IMR-90 (cell line): ENCODE data around the gene PTPN13. TPM values are rescaled to one million over a fixed set of nuclear protein-coding genes. Genes with fewer than 3 reads are reported as not detected.

Source experiments
- ATAC-seq: fragments of 200-7000 bp; cut with Tn5 transposase; 2 replicates; pipeline ENCODE4 v1.9.1; 2020; ENCODE audit warnings: low read depth, mild to moderate bottlenecking, moderate library complexity
- BruUV-seq: library from RNA; stranded (reverse); fragments of 400-500 nt; replicated peaks from 2 replicates; lab custom pipeline; 2021; lab: Mats Ljungman, UMichigan
- CTCF ChIA-PET: fragments of 300-600 bp; formaldehyde crosslinking; extraction: SDS; loops from one replicate; lab custom pipeline; 2021; ENCODE audit warnings: antibody characterized with exemption; lab: Yijun Ruan, JAX
- POLR2A ChIA-PET: fragments of 300-600 bp; sonication (Branson Sonifier 250); formaldehyde crosslinking; loops from one replicate; lab custom pipeline; 2022; ENCODE audit warnings: antibody characterized with exemption; ENCODE audit not compliant: unreplicated experiment; lab: Charles Lee
- DNase-seq: peaks from one replicate; pipeline ENCODE4 v3.0.0; 2013
- H2AFZ ChIP-seq: replicated peaks from 2 replicates; pipeline ENCODE3; 2013; ENCODE audit warnings: low read length, mild to moderate bottlenecking; ENCODE audit not compliant: poor library complexity
- H2AK5ac ChIP-seq: 2 replicates; pipeline ENCODE4 v1.6.1; 2013; ENCODE audit warnings: low read depth, low read length, inconsistent platforms
- H2AK9ac ChIP-seq: replicated peaks from 2 replicates; pipeline ENCODE3; 2013; ENCODE audit warnings: mild to moderate bottlenecking, low read depth, low read length, moderate library complexity; ENCODE audit not compliant: poor library complexity
- H2BK120ac ChIP-seq: 2 replicates; pipeline ENCODE4 v1.6.1; 2013; ENCODE audit warnings: low read depth, low read length, inconsistent platforms
- H2BK15ac ChIP-seq: 3 replicates; pipeline ENCODE4 v1.6.1; 2013; ENCODE audit warnings: low read depth, low read length, inconsistent platforms
- H2BK20ac ChIP-seq: 2 replicates; pipeline ENCODE4 v1.6.1; 2013; ENCODE audit warnings: low read depth, mild to moderate bottlenecking, inconsistent platforms, low read length, moderate library complexity
- H2BK5ac ChIP-seq: 2 replicates; pipeline ENCODE4 v1.6.1; 2013; ENCODE audit warnings: mild to moderate bottlenecking, low read depth, low read length, inconsistent platforms; ENCODE audit not compliant: poor library complexity, severe bottlenecking
- H3K14ac ChIP-seq: replicated peaks from 2 replicates; pipeline ENCODE4 v1.6.1; 2013; ENCODE audit warnings: low read depth, low read length, inconsistent platforms
- H3K18ac ChIP-seq: 2 replicates; pipeline ENCODE4 v1.6.1; 2013; ENCODE audit warnings: low read depth, low read length, control low read depth
- H3K23ac ChIP-seq: 2 replicates; pipeline ENCODE4 v1.6.1; 2013; ENCODE audit warnings: low read depth, low read length, inconsistent platforms
- H3K27ac ChIP-seq: 2 replicates; pipeline ENCODE4 v1.5.1; 2013; ENCODE audit warnings: mild to moderate bottlenecking, control low read depth, low read length; ENCODE audit not compliant: insufficient read depth
- H3K27me3 ChIP-seq: 2 replicates; pipeline ENCODE4 v1.6.1; 2013; ENCODE audit warnings: low read length; ENCODE audit not compliant: control insufficient read depth, insufficient read depth
- H3K36me3 ChIP-seq: 2 replicates; pipeline ENCODE4 v1.6.1; 2013; ENCODE audit warnings: low read length, mixed read lengths; ENCODE audit not compliant: control insufficient read depth, insufficient read depth
- H3K4ac ChIP-seq: 2 replicates; pipeline ENCODE4 v1.6.1; 2013; ENCODE audit warnings: low read depth, low read length, inconsistent platforms
- H3K4me1 ChIP-seq: 2 replicates; pipeline ENCODE4 v1.6.1; 2013; ENCODE audit warnings: low read length, mixed read lengths; ENCODE audit not compliant: control insufficient read depth, insufficient read depth
- H3K4me2 ChIP-seq: 2 replicates; pipeline ENCODE4 v1.6.1; 2013; ENCODE audit warnings: low read depth, mild to moderate bottlenecking, control low read depth, low read length, moderate library complexity
- H3K4me3 ChIP-seq: 2 replicates; pipeline ENCODE4 v1.5.1; 2013; ENCODE audit warnings: low read depth, mild to moderate bottlenecking, control low read depth, low read length, moderate library complexity; ENCODE audit not compliant: insufficient read depth
- H3K56ac ChIP-seq: 2 replicates; pipeline ENCODE4 v1.6.1; 2013; ENCODE audit warnings: low read length, inconsistent platforms; ENCODE audit not compliant: insufficient read depth; ENCODE audit errors: extremely low read depth
- H3K79me1 ChIP-seq, 2 experiments: 2 replicates each; pipeline ENCODE4 v1.6.1; 2013; ENCODE audit warnings: low read length in 2 of 2, inconsistent platforms in 1 of 2, low read depth in 1 of 2
- H3K9ac ChIP-seq: 2 replicates; pipeline ENCODE4 v1.6.1; 2013; ENCODE audit warnings: low read depth, low read length, control low read depth
- H3K9me1 ChIP-seq: 2 replicates; pipeline ENCODE4 v1.6.1; 2013; ENCODE audit warnings: low read length, inconsistent platforms; ENCODE audit not compliant: insufficient read depth
- H3K9me3 ChIP-seq: 2 replicates; pipeline ENCODE4 v1.6.1; 2013; ENCODE audit warnings: low read length; ENCODE audit not compliant: control insufficient read depth, insufficient read depth
- H4K20me1 ChIP-seq: 2 replicates; pipeline ENCODE4 v1.6.1; 2013; ENCODE audit warnings: low read length, inconsistent platforms; ENCODE audit not compliant: insufficient read depth
- H4K5ac ChIP-seq: 2 replicates; pipeline ENCODE4 v1.6.1; 2013; ENCODE audit warnings: mild to moderate bottlenecking, low read depth, low read length, control low read depth
- H4K8ac ChIP-seq, 2 experiments: 2 replicates each; pipeline ENCODE4 v1.6.1; 2013; ENCODE audit warnings: low read depth in 2 of 2, low read length in 2 of 2, control low read depth in 1 of 2, inconsistent platforms in 1 of 2
- H4K91ac ChIP-seq: 2 replicates; pipeline ENCODE4 v1.6.1; 2013; ENCODE audit warnings: low read depth, low read length, inconsistent platforms; ENCODE audit not compliant: insufficient read depth
- BHLHE40 ChIP-seq: fragments of 150-350 bp; IDR thresholded peaks from 2 replicates; pipeline ENCODE4 v1.6.1; 2016; ENCODE audit warnings: mild to moderate bottlenecking, low read depth, low read length
- CEBPB ChIP-seq: IDR thresholded peaks from 2 replicates; pipeline ENCODE4 v1.6.1; 2012; ENCODE audit warnings: low read depth, low read length, improper control_type of control experiment
- CHD1 ChIP-seq: IDR thresholded peaks from 2 replicates; pipeline ENCODE4 v1.6.1; 2012; ENCODE audit warnings: low read depth, low read length, improper control_type of control experiment
- CTCF ChIP-seq: conservative IDR thresholded peaks from 2 replicates; pipeline ENCODE4 v1.5.1; 2012; ENCODE audit warnings: mild to moderate bottlenecking, low read depth, low read length, improper control_type of control experiment
- FOS ChIP-seq: fragments of 150-350 bp; IDR thresholded peaks from 2 replicates; pipeline ENCODE4 v1.6.1; 2016; ENCODE audit warnings: low read depth, low read length
- MAFK ChIP-seq: IDR thresholded peaks from 2 replicates; pipeline ENCODE4 v1.6.1; 2012; ENCODE audit warnings: low read depth, low read length, improper control_type of control experiment
- MAZ ChIP-seq: IDR thresholded peaks from 2 replicates; pipeline ENCODE4 v1.6.1; 2012; ENCODE audit warnings: low read depth, mild to moderate bottlenecking, low read length, improper control_type of control experiment, moderate library complexity, borderline replicate concordance
- MXI1 ChIP-seq: IDR thresholded peaks from 2 replicates; pipeline ENCODE4 v1.6.1; 2012; ENCODE audit warnings: low read depth, mild to moderate bottlenecking, low read length, moderate library complexity, borderline replicate concordance
- NFE2L2 ChIP-seq: fragments of 150-350 bp; IDR thresholded peaks from 2 replicates; pipeline ENCODE4 v1.6.1; 2016; ENCODE audit warnings: low read depth, mild to moderate bottlenecking, low read length
- POLR2A ChIP-seq: IDR thresholded peaks from 2 replicates; pipeline ENCODE4 v1.6.1; 2012; ENCODE audit warnings: mild to moderate bottlenecking, low read depth, low read length
- RAD21 ChIP-seq: IDR thresholded peaks from 2 replicates; pipeline ENCODE4 v1.6.1; 2012; ENCODE audit warnings: low read length, improper control_type of control experiment
- RCOR1 ChIP-seq: IDR thresholded peaks from 2 replicates; pipeline ENCODE4 v1.6.1; 2012; ENCODE audit warnings: mild to moderate bottlenecking, low read length, improper control_type of control experiment; ENCODE audit not compliant: insufficient replicate concordance
- RFX5 ChIP-seq: IDR thresholded peaks from 2 replicates; pipeline ENCODE4 v1.8.0; 2012; ENCODE audit warnings: low read depth, mild to moderate bottlenecking, low read length, moderate library complexity
- SMC3 ChIP-seq: fragments of 150-350 bp; IDR thresholded peaks from 2 replicates; pipeline ENCODE4 v1.6.1; 2016; ENCODE audit warnings: low read depth, mild to moderate bottlenecking, antibody characterized with exemption, low read length, moderate library complexity
- USF2 ChIP-seq: fragments of 150-350 bp; IDR thresholded peaks from 2 replicates; pipeline ENCODE4 v1.6.1; 2017; ENCODE audit warnings: mild to moderate bottlenecking, antibody characterized with exemption, low read length, low read depth
- dilution Hi-C: fragments of 300-500 bp; cut with HindIII; formaldehyde crosslinking; loops from one replicate; pipeline ENCODE4 v1.14.3; 2018; ENCODE audit warnings: low sequenced_read_pairs; ENCODE audit not compliant: unreplicated experiment
- in situ Hi-C: fragments of 300-500 bp; cut with MboI; formaldehyde crosslinking; loops from 3 replicates; pipeline ENCODE4 v1.14.3; 2019; ENCODE audit warnings: low sequenced_read_pairs, inconsistent platforms, mixed read lengths
- intact Hi-C: fragments of 100-400 bp; cut with micrococcal nuclease; formaldehyde crosslinking; loops from 2 replicates; pipeline ENCODE4 v1.10.0; 2022
- polyA plus RNA-seq, 3 experiments: library from polyadenylated mRNA; depleted of rRNA; stranded (reverse); fragments of >200 nt; gene quantifications; 2 replicates each; pipeline ENCODE4 v1.2.3, GENCODE V29; 2012; ENCODE audit warnings: low replicate concordance in 1 of 3
- total RNA-seq: library from RNA; depleted of rRNA; stranded (reverse); fragments of >200 nt; gene quantifications from 2 replicates; pipeline ENCODE4 v1.2.3, GENCODE V29; 2012
- TF ChIP-seq, protein P1 (sequence below): fragments of 150-350 bp; IDR thresholded peaks from 2 replicates; pipeline ENCODE4 v1.6.1; 2016; ENCODE audit warnings: low read depth, mild to moderate bottlenecking, low read length, moderate library complexity, borderline replicate concordance

Gene PTPN13
- total and polyA plus RNA-seq, 2 of the 4 experiments (the other 2 are of a cell fraction) = 7.7 to 29.0 TPM

DNA sequence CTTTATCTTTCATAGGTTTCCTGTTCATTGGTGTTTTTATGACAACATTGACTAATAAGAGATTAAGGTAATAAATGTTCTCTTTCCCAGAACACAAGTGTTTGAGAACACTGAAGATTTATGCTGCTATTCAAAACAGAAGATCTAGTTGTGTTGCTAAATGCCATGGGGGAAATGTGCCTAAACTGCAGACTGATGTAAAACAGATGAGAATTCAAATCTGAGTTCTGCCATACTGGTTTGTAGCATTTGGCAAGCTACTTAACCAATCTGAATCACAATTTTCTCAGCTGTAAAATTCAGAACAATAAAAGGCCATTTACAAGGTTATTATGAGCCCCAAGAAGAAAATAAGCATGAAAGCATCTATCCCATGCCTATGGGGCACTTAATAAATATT lies 252.8 kb downstream of the PTPN13 start:
- Histone ChIP-seq H3K4ac (no peak overlapping the region), H3K27me3 (no peaks in the 10 kb centered on the region), H3K9ac (no peak overlapping the region), H2BK15ac (no peak overlapping the region), H3K18ac (no peak overlapping the region), H3K14ac (no peak overlapping the region), H3K27ac (no peak overlapping the region), H3K36me3 (no peaks in the 10 kb centered on the region), H2BK5ac (no peak overlapping the region), H3K9me1 (0 out of 2 replicates have a peak, but pooled peaks cover 2% of the 10 kb centered on the region), H2BK20ac (no peak overlapping the region), H3K4me3 (no peak overlapping the region), H4K91ac (no peak overlapping the region), H4K8ac (no peak overlapping the region), H3K56ac (no peak overlapping the region), H4K5ac (no peak overlapping the region), H3K23ac (no peak overlapping the region), H3K4me1 (no peaks in the 10 kb centered on the region), H4K20me1 (no peaks in the 10 kb centered on the region), H2AK9ac (no peak overlapping the region), H3K4me2 (no peak overlapping the region), H2AK5ac (no peak overlapping the region), H3K9me3 (no peaks in the 10 kb centered on the region), H2BK120ac (no peak overlapping the region), H2AFZ (no peak overlapping the region), H3K79me1 (no peaks in the 10 kb centered on the region)
- ChIA-PET POLR2A (no interaction called here), CTCF (interaction anchor here (0.8 to 0.9 kb wide), 2 partner anchors 9 to 75 kb away, joined by 3 to 4 read pairs; no protein-coding TSS in a partner anchor)
- BruUV-seq = no TSS peak
- in situ Hi-C loops = no loop called here
- ATAC-seq = no peak
- intact Hi-C loops = no loop called here
- dilution Hi-C loops = no loop called here
- TF ChIP-seq CHD1 (no peak), USF2 (no peak), CTCF (no peak), MAZ (no peak), SMC3 (no peak), MAFK (no peak), RCOR1 (no peak), POLR2A (no peak), BHLHE40 (no peak), CEBPB (no peak), MXI1 (no peak), NFE2L2 (no peak), RFX5 (no peak), FOS (no peak), RAD21 (no peak)
- TF ChIP-seq, protein P1, sequence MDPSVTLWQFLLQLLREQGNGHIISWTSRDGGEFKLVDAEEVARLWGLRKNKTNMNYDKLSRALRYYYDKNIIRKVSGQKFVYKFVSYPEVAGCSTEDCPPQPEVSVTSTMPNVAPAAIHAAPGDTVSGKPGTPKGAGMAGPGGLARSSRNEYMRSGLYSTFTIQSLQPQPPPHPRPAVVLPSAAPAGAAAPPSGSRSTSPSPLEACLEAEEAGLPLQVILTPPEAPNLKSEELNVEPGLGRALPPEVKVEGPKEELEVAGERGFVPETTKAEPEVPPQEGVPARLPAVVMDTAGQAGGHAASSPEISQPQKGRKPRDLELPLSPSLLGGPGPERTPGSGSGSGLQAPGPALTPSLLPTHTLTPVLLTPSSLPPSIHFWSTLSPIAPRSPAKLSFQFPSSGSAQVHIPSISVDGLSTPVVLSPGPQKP = no peak
- no peak for DNase-seq
